HL-60 (cell line): ENCODE results near the gene FBRS.

Source experiments
- DNase-seq, 2 experiments: peaks; one replicate each; pipeline ENCODE4 v3.0.0-alpha.2; 2010 to 2020; ENCODE audit warnings: low read depth in 1 of 2, low spot score in 1 of 2
- H3K27ac ChIP-seq: fragments of 250-450 bp; sonication (Bioruptor Pico); replicated peaks from 2 replicates; pipeline ENCODE4 v1.5.1; 2020; ENCODE audit warnings: mild to moderate bottlenecking, moderate library complexity
- H3K27me3 ChIP-seq: fragments of 250-450 bp; sonication (Bioruptor Pico); 2 replicates; pipeline ENCODE4 v1.5.1; 2021; ENCODE audit warnings: mild to moderate bottlenecking, moderate library complexity; ENCODE audit not compliant: insufficient read depth, poor library complexity, severe bottlenecking
- H3K4me3 ChIP-seq: replicated peaks from 2 replicates; pipeline ENCODE4 v1.5.1; 2011; ENCODE audit warnings: mild to moderate bottlenecking, control low read depth, low read length; ENCODE audit not compliant: insufficient read depth
- GABPA ChIP-seq: IDR thresholded peaks from 2 replicates; pipeline ENCODE4 v1.6.1; 2012; ENCODE audit warnings: low read depth
- POLR2AphosphoS5 ChIP-seq: IDR thresholded peaks from 2 replicates; pipeline ENCODE4 v1.6.1; 2012; ENCODE audit warnings: low read depth
- REST ChIP-seq: IDR thresholded peaks from 2 replicates; pipeline ENCODE4 v1.6.1; 2012; ENCODE audit warnings: low read depth; ENCODE audit not compliant: insufficient replicate concordance
- SPI1 ChIP-seq: IDR thresholded peaks from 2 replicates; pipeline ENCODE4 v1.6.1; 2012; ENCODE audit warnings: low read depth, mild to moderate bottlenecking, borderline replicate concordance
- TF ChIP-seq, protein P1 (sequence below): IDR thresholded peaks from one replicate; pipeline ENCODE4 v1.5.1; 2011; ENCODE audit warnings: low read length, control low read depth, inconsistent platforms; ENCODE audit not compliant: insufficient read depth

Gene FBRS

DNA sequence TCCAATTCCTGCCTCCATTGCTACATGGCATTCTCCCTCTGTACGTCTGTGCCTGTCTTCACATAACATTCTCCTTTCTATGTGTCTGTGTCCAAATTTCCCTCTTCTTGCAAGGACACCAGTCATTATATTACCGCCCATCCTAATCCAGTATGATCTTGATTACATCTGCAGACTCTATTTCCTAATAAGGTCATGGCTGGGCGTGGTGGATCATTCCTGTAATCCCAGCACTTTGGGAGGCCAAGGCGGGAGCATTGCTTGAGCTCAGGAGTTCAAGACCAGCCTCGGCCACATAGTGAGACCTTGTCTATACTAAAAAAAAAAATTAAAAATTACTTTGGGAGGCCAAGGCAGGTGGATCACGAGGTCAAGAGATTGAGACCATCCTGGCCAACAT, 12.5 kb upstream of the FBRS start:
- TF ChIP-seq, protein P1, sequence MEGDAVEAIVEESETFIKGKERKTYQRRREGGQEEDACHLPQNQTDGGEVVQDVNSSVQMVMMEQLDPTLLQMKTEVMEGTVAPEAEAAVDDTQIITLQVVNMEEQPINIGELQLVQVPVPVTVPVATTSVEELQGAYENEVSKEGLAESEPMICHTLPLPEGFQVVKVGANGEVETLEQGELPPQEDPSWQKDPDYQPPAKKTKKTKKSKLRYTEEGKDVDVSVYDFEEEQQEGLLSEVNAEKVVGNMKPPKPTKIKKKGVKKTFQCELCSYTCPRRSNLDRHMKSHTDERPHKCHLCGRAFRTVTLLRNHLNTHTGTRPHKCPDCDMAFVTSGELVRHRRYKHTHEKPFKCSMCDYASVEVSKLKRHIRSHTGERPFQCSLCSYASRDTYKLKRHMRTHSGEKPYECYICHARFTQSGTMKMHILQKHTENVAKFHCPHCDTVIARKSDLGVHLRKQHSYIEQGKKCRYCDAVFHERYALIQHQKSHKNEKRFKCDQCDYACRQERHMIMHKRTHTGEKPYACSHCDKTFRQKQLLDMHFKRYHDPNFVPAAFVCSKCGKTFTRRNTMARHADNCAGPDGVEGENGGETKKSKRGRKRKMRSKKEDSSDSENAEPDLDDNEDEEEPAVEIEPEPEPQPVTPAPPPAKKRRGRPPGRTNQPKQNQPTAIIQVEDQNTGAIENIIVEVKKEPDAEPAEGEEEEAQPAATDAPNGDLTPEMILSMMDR, result no peak
- TF ChIP-seq POLR2AphosphoS5 (no peak), REST (no peak), SPI1 (no peak), GABPA (no peak)
- no peaks in the 10 kb centered on the region for H3K27me3 ChIP-seq
- DNase-seq, result no peak
- no peak overlapping the region for H3K4me3 ChIP-seq
- no peak overlapping the region for H3K27ac ChIP-seq

DNA sequence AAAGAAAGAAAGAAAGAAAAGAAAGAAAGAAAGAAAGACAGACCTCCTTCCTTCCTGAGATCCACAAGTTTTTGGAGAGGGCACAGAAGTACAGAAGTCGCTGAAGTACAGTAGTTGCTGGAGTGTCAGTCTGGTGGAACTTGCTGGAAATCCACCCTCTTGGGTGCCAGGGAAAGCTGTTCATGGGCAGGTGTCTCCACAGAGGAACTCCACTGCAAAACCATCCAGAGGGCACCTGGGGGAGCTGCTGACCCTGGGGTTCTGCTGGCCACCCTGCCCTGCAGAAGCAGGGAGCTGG, 11.0 kb upstream of the FBRS start:
- H3K27ac ChIP-seq, result no peak overlapping the region
- no peak for TF ChIP-seq POLR2AphosphoS5
- no peak for TF ChIP-seq REST
- no peak for TF ChIP-seq SPI1
- TF ChIP-seq, protein P1, result no peak
- TF ChIP-seq GABPA, result no peak
- no peak overlapping the region for H3K4me3 ChIP-seq
- no peaks in the 10 kb centered on the region for H3K27me3 ChIP-seq
- no peak for DNase-seq

DNA sequence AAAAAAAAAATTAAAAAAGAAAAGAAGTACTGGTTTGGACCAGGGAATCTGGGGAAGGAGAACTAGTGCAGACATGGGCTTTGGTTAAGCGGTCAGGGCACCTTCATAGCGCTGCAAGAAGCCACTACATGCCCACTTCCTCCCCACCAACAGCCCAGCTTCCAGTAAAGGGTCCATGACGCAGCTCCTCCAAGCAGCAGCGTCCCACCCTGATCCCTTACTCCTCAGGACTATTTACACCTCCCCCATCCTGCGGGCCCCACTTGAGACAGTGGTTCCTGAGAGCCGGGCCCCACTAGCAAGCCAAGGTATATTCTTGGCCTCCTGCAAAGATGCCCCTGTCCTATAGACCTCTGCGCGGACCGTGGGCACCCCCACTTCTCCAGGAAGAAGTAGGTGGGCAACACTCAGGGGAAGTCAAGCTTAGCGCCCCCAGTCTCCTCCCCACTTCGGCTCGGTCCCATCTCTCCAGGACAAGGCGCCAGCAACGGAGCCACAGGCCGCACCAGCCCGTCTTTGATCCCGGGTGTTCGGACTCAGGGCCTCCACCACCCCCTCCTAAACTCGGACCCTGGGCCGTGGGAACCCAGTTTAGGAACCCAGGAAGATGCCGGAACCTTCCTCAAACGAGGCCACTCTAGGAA, 8.4 kb upstream of the FBRS start:
- TF ChIP-seq, protein P1, result no peak
- no peak for TF ChIP-seq GABPA
- TF ChIP-seq REST, result peak; percentile 23
- no peak for TF ChIP-seq POLR2AphosphoS5
- TF ChIP-seq SPI1, result peak; percentile 56; the same call in 1 of the 2 replicates
- peak; percentile 48 to 53 for DNase-seq
- peak overlapping the region; percentile 87 for H3K27ac ChIP-seq
- H3K4me3 ChIP-seq, result peak overlapping the region; percentile 52
- no peaks in the 10 kb centered on the region for H3K27me3 ChIP-seq
